Liver (tissue), 3 donors: ENCODE data around the gene TPM4.

Source experiments
- CTCF ChIP-seq: fragments of 150-350 bp; IDR thresholded peaks from 2 replicates; pipeline ENCODE4 v1.5.1; 2017; ENCODE audit warnings: improper control_type of control experiment, low read depth, low read length; ENCODE audit not compliant: missing input control
- FOXA1 ChIP-seq: IDR thresholded peaks from 2 replicates; pipeline ENCODE4 v1.6.1; 2016; ENCODE audit warnings: antibody characterized with exemption
- JUND ChIP-seq, 2 donors: IDR thresholded peaks; 2 replicates each; pipeline ENCODE4 v1.6.1; 2016; ENCODE audit warnings: antibody characterized with exemption in 2 of 2
- RXRA ChIP-seq, 2 donors: IDR thresholded peaks; 2 replicates each; pipeline ENCODE4 v1.6.1; 2017 to 2018; ENCODE audit warnings: antibody characterized with exemption in 2 of 2, mild to moderate bottlenecking in 1 of 2
- TF ChIP-seq, protein P1 (sequence below): IDR thresholded peaks from 2 replicates; pipeline ENCODE4 v1.6.1; 2016; ENCODE audit warnings: antibody characterized with exemption
- donor health status: healthy.
- donor health status: healthy.

DNA sequence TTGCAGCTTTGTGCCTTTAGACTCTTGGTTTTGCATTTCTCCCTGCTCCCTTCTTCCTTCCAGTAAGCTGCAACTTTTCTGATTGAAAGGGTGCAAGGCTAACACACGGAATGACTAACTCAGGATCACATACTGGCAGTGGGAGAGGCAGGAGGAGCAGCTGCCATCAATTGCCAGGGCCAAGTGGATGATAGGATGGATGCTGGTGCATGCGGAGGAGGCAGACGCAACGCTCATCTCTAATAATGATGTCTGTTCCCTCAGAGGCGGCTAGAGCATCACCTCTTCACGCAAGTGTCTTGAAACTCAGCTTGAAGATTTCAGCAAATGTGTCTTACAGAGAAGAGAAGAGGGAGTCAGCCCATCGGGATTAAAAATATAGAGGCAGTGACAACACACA lies 49.5 kb upstream of the TPM4 start:
- TF ChIP-seq CTCF = no peak
- TF ChIP-seq FOXA1 = no peak
- no peak for TF ChIP-seq RXRA (IDR thresholded peaks at IDR 0.05)
- TF ChIP-seq, protein P1, sequence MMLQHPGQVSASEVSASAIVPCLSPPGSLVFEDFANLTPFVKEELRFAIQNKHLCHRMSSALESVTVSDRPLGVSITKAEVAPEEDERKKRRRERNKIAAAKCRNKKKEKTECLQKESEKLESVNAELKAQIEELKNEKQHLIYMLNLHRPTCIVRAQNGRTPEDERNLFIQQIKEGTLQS = no peak
- TF ChIP-seq JUND (IDR thresholded peaks at IDR 0.05) = no peak
